Body of pancreas (tissue), 4 donors: Measurements from ENCODE around the gene JAG2. TPM values are rescaled to one million over a fixed set of nuclear protein-coding genes. Genes with fewer than 3 reads are reported as not detected.

ENCODE experiments used
- ATAC-seq: fragments of 150-250 bp; one replicate; pipeline ENCODE4 v1.9.1; 2016
- DNase-seq, 4 donors: peaks; one replicate each; pipeline ENCODE4 v3.0.0-alpha.2; 2019
- H3K27ac ChIP-seq, 4 donors: fragments of 200-600 bp; sonication (generic); 1 replicate in 3 of 4; 2 replicates in 1 of 4; pipeline versions ENCODE4 v1.5.1 to v1.6.1; 2016 to 2019; ENCODE audit warnings: mild to moderate bottlenecking in 1 of 4, mixed read lengths in 1 of 4, moderate library complexity in 1 of 4
- H3K27me3 ChIP-seq, 2 donors: fragments of 200-600 bp; sonication (generic); one replicate each; pipeline ENCODE4 v1.6.0; 2016; ENCODE audit warnings: mild to moderate bottlenecking in 1 of 2
- H3K36me3 ChIP-seq, 2 donors: fragments of 200-600 bp; sonication (generic); replicated peaks in 1 of 2; 2 replicates each; pipeline ENCODE4 v1.5.1; 2016; ENCODE audit warnings: low read depth in 2 of 2; ENCODE audit not compliant: insufficient read depth in 1 of 2
- H3K4me1 ChIP-seq: fragments of 200-600 bp; sonication (generic); one replicate; pipeline ENCODE4 v1.6.0; 2016
- H3K4me3 ChIP-seq, 2 donors: fragments of 200-600 bp; sonication (generic); 1 replicate in 1 of 2; 2 replicates in 1 of 2; pipeline ENCODE4 v1.5.1; 2016 to 2019
- H3K9me3 ChIP-seq, 3 donors: fragments of 200-600 bp; sonication (generic); 1 replicate in 2 of 3; 2 replicates in 1 of 3; pipeline ENCODE4 v1.5.1; 2016
- CTCF ChIP-seq, 7 experiments: fragments of 450-650 bp in 4 of 7; fragments of 200-600 bp in 3 of 7; sonication (generic) in 3 of 7; IDR thresholded peaks; one replicate each; pipeline ENCODE4 v1.5.1; 2016 to 2019; ENCODE audit warnings: antibody characterized with exemption in 7 of 7
- POLR2A ChIP-seq, 3 donors: fragments of 450-650 bp; IDR thresholded peaks; one replicate each; pipeline ENCODE4 v1.6.1; 2016; ENCODE audit warnings: antibody characterized with exemption in 3 of 3, mild to moderate bottlenecking in 2 of 3
- WGBS, 2 donors: methylation state at CpG; one replicate each; pipeline ENCODE4 v1.1.5; 2017; 5-methylcytosine and 5-hydroxymethylcytosine counted together
- intact Hi-C: fragments of 100-400 bp; cut with DNase I; formaldehyde crosslinking; loops from one replicate; pipeline ENCODE4 v1.15.1; 2023
- total RNA-seq, 2 donors: library from RNA; depleted of rRNA; stranded (reverse); fragments of >200 nt; gene quantifications; one replicate each; pipeline ENCODE4 v1.1.0, GENCODE V29; 2016

Gene JAG2
- total RNA-seq, 2 donors from 2014 or later: 13.5 to 36.3 TPM

- DNase-seq (no peak), ATAC-seq (no peak)
- WGBS, 2 donors: 89% methylated on average over 14 of the region's 14 CpGs; no CpG with 5 or more reads in 1 of the 2 donors
- peaks cover 0 to 9% of the 10 kb centered on the region in 2 donors for H3K36me3 ChIP-seq
- H3K4me1 ChIP-seq: no peaks in the 10 kb centered on the region
- no peak overlapping the region for H3K4me3 ChIP-seq
- no peaks in the 10 kb centered on the region for H3K27me3 ChIP-seq
- TF ChIP-seq POLR2A (IDR thresholded peaks at IDR 0.05): no peak
- no peak for TF ChIP-seq CTCF (IDR thresholded peaks at IDR 0.05)
- H3K9me3 ChIP-seq: no peaks in the 10 kb centered on the region
- intact Hi-C loops: no loop called here
- H3K27ac ChIP-seq: no peak overlapping the region
Measured at GRCh38 chr14:105214324-105214915, 45.8 kb upstream of the JAG2 start.

GRCh38 chr14:105213361-105213760 lies 44.8 kb upstream of the JAG2 start:
- Histone ChIP-seq H3K9me3 (no peaks in the 10 kb centered on the region), H3K4me1 (no peaks in the 10 kb centered on the region), H3K36me3 (peaks cover 0 to 4% of the 10 kb centered on the region in 2 donors), H3K27me3 (no peaks in the 10 kb centered on the region), H3K27ac (no peak overlapping the region), H3K4me3 (no peak overlapping the region)
- 86 to 95% methylated on average over 9 to 10 of the region's 10 CpGs for WGBS, 2 donors
- intact Hi-C loops: no loop called here
- DNase-seq: no peak
- TF ChIP-seq POLR2A (IDR thresholded peaks at IDR 0.05): no peak
- no peak for TF ChIP-seq CTCF (IDR thresholded peaks at IDR 0.05)
- no peak for ATAC-seq

- H3K27me3 ChIP-seq: no peaks in the 10 kb centered on the region
- H3K4me3 ChIP-seq: no peak overlapping the region
- intact Hi-C loops: no loop called here
- WGBS, 2 donors: 92 to 97% methylated on average over 10 to 18 of the region's 18 CpGs
- no peak for ATAC-seq
- no peak for DNase-seq
- no peak overlapping the region for H3K27ac ChIP-seq
- H3K4me1 ChIP-seq: no peaks in the 10 kb centered on the region
- no peaks in the 10 kb centered on the region for H3K9me3 ChIP-seq
- TF ChIP-seq POLR2A (IDR thresholded peaks at IDR 0.05) (no peak), CTCF (IDR thresholded peaks at IDR 0.05) (no peak)
- H3K36me3 ChIP-seq: peaks cover 0 to 3% of the 10 kb centered on the region in 2 donors
Measured at GRCh38 chr14:105212541-105213300, 44.1 kb upstream of the JAG2 start.

- peaks cover 6% of the 10 kb centered on the region for H3K4me1 ChIP-seq
- no peaks in the 10 kb centered on the region for H3K36me3 ChIP-seq
- DNase-seq (no peak), ATAC-seq (no peak)
- TF ChIP-seq CTCF (IDR thresholded peaks at IDR 0.05) (no peak), POLR2A (IDR thresholded peaks at IDR 0.05) (no peak)
- intact Hi-C loops: no loop called here
- no peaks in the 10 kb centered on the region for H3K9me3 ChIP-seq
- WGBS, 2 donors: 80 to 88% methylated on average over 5 to 9 of the region's 9 CpGs
- no peak overlapping the region for H3K4me3 ChIP-seq
- H3K27ac ChIP-seq: no peak overlapping the region
- H3K27me3 ChIP-seq: no peaks in the 10 kb centered on the region
Measured at GRCh38 chr14:105211758-105212089, 43.1 kb upstream of the JAG2 start.
